ENCODE measurements around the gene ACAD8.

GRCh38 chr11:134287561-134287960, 34.2 kb downstream of the ACAD8 start:
- TF ChIP-seq CTCF (conservative IDR thresholded peaks at IDR 0.05; ENCODE audit: low read depth, low read length) (no peak), EZH2 (IDR thresholded peaks at IDR 0.05; ENCODE audit: borderline replicate concordance, low read depth, low read length, poor library complexity, severe bottlenecking) (no peak)

Data from A673 (cell line).